CD14-positive monocyte (primary cell): ENCODE measurements around the gene CNOT8. TPM values are rescaled to one million over a fixed set of nuclear protein-coding genes. Genes with fewer than 3 reads are reported as not detected.
"Not testable (repeated sequence)": the region's sequence is repeated elsewhere in the genome, so short reads cannot be mapped to it uniquely, and the experiment has no call there.

Experiments
- DNase-seq, 3 donors: peaks; one replicate each; pipeline ENCODE4 v3.0.0-alpha.2; 2011 to 2022
- H2AFZ ChIP-seq: 2 replicates; pipeline ENCODE4 v1.6.0; 2012; ENCODE audit warnings: mild to moderate bottlenecking, low read depth, low read length, inconsistent platforms; ENCODE audit not compliant: insufficient read depth, poor library complexity, severe bottlenecking
- H3K27ac ChIP-seq, 2 donors: 1 replicate in 1 of 2; 2 replicates in 1 of 2; pipeline ENCODE4 v1.5.1; 2012 to 2013; ENCODE audit warnings: low read length in 2 of 2, control low read depth in 1 of 2, inconsistent platforms in 1 of 2, low read depth in 1 of 2, mild to moderate bottlenecking in 1 of 2
- H3K27me3 ChIP-seq, 2 donors: one replicate each; pipeline versions ENCODE4 v1.6.0 to v1.6.1; 2011 to 2013; ENCODE audit warnings: low read length in 2 of 2; ENCODE audit not compliant: control insufficient read depth in 2 of 2, insufficient read depth in 2 of 2
- H3K36me3 ChIP-seq, 2 donors: replicated peaks in 1 of 2; 1 replicate in 1 of 2; 2 replicates in 1 of 2; pipeline versions ENCODE4 v1.5.1 to v1.6.1; 2012 to 2013; ENCODE audit warnings: low read length in 2 of 2, control low read depth in 1 of 2, inconsistent platforms in 1 of 2, mild to moderate bottlenecking in 1 of 2; ENCODE audit not compliant: insufficient read depth in 2 of 2, control insufficient read depth in 1 of 2
- H3K4me1 ChIP-seq, 2 donors: 1 replicate in 1 of 2; 2 replicates in 1 of 2; pipeline versions ENCODE4 v1.5.1 to v1.6.1; 2012 to 2013; ENCODE audit warnings: low read length in 2 of 2, control low read depth in 1 of 2, inconsistent platforms in 1 of 2, mild to moderate bottlenecking in 1 of 2, moderate library complexity in 1 of 2; ENCODE audit not compliant: insufficient read depth in 2 of 2, control insufficient read depth in 1 of 2
- H3K4me2 ChIP-seq: replicated peaks from 2 replicates; pipeline ENCODE3; 2012; ENCODE audit warnings: low read length, moderate library complexity, mild to moderate bottlenecking; ENCODE audit not compliant: poor library complexity, severe bottlenecking; ENCODE audit errors: extremely low read depth
- H3K4me3 ChIP-seq, 3 experiments: fragments of 200-600 bp in 1 of 3; sonication (generic) in 1 of 3; replicated peaks in 1 of 3; 1 replicate in 2 of 3; 2 replicates in 1 of 3; pipeline ENCODE4 v1.5.1; 2011 to 2013; ENCODE audit warnings: low read length in 3 of 3, mild to moderate bottlenecking in 3 of 3, control low read depth in 2 of 3, low read depth in 2 of 3, inconsistent platforms in 1 of 3, moderate library complexity in 1 of 3
- H3K79me2 ChIP-seq: 2 replicates; pipeline ENCODE4 v1.6.0; 2012; ENCODE audit warnings: mild to moderate bottlenecking, control low read depth, inconsistent platforms, low read length, moderate library complexity; ENCODE audit not compliant: insufficient read depth
- H3K9ac ChIP-seq: 2 replicates; pipeline ENCODE4 v1.6.0; 2017; ENCODE audit warnings: low read length, mild to moderate bottlenecking; ENCODE audit not compliant: insufficient read depth, poor library complexity, severe bottlenecking
- H3K9me3 ChIP-seq, 2 donors: replicated peaks in 1 of 2; 1 replicate in 1 of 2; 2 replicates in 1 of 2; pipeline versions ENCODE4 v1.5.1 to v1.6.1; 2012 to 2013; ENCODE audit warnings: low read length in 2 of 2, control low read depth in 1 of 2; ENCODE audit not compliant: control insufficient read depth in 1 of 2, insufficient read depth in 1 of 2
- H4K20me1 ChIP-seq: 2 replicates; pipeline ENCODE4 v1.6.0; 2012; ENCODE audit warnings: mild to moderate bottlenecking, low read length, control low read depth, moderate library complexity; ENCODE audit not compliant: insufficient read depth
- H3K27ac Mint-ChIP-seq, 7 donors: one replicate each; pipeline ENCODE4 v1.8.0; 2020; ENCODE audit warnings: mild to moderate bottlenecking in 7 of 7, mixed read lengths in 7 of 7, moderate library complexity in 6 of 7, inconsistent platforms in 2 of 7
- H3K27me3 Mint-ChIP-seq, 3 donors: one replicate each; pipeline ENCODE4 v1.8.0; 2021 to 2022; ENCODE audit warnings: low read depth in 3 of 3, mild to moderate bottlenecking in 3 of 3, mixed read lengths in 3 of 3, moderate library complexity in 3 of 3, inconsistent platforms in 1 of 3
- H3K36me3 Mint-ChIP-seq, 2 donors: one replicate each; pipeline ENCODE4 v1.8.0; 2020; ENCODE audit warnings: mixed read lengths in 2 of 2, inconsistent platforms in 1 of 2, mild to moderate bottlenecking in 1 of 2
- H3K4me1 Mint-ChIP-seq: one replicate; pipeline ENCODE4 v1.8.0; 2020; ENCODE audit warnings: mild to moderate bottlenecking, mixed read lengths
- H3K4me3 Mint-ChIP-seq, 2 donors: one replicate each; pipeline ENCODE4 v1.8.0; 2020; ENCODE audit warnings: mild to moderate bottlenecking in 2 of 2, mixed read lengths in 2 of 2, moderate library complexity in 1 of 2
- H3K9me3 Mint-ChIP-seq, 7 donors: one replicate each; pipeline ENCODE4 v1.8.0; 2020 to 2022; ENCODE audit warnings: mixed read lengths in 7 of 7, mild to moderate bottlenecking in 6 of 7, moderate library complexity in 6 of 7, inconsistent platforms in 2 of 7
- CTCF ChIP-seq: fragments of 200-600 bp; IDR thresholded peaks from one replicate; pipeline ENCODE4 v1.8.0; 2022; ENCODE audit warnings: antibody characterized with exemption, mild to moderate bottlenecking
- WGBS: methylation state at CpG from one replicate; pipeline ENCODE4 v1.1.5; 2013; ENCODE audit warnings: missing lambda C conversion rate; ENCODE audit not compliant: insufficient coverage; 5-methylcytosine and 5-hydroxymethylcytosine counted together
- intact Hi-C, 2 donors: fragments of 100-400 bp; cut with micrococcal nuclease; formaldehyde crosslinking; loops; one replicate each; pipeline versions ENCODE4 v1.15.0 to v1.15.1; 2023
- polyA plus RNA-seq, 3 donors: library from polyadenylated mRNA; depleted of rRNA in 1 of 3; unstranded in 2 of 3; stranded (reverse) in 1 of 3; fragments of 300-500 nt in 2 of 3; fragments of >200 nt in 1 of 3; fragmentation: Illumina TruSeq in 2 of 3; gene quantifications; 1 replicate in 2 of 3; 2 replicates in 1 of 3; pipeline ENCODE4 v1.2.3, GENCODE V29; 2012 to 2021

CNOT8 gene
- polyA plus RNA-seq, 3 donors: 98.7 to 160 (median 147) TPM

- Histone ChIP-seq H3K9me3 (no peaks in the 10 kb centered on the region), H2AFZ (no peak overlapping the region), H3K27me3 (no peaks in the 10 kb centered on the region), H3K27ac (no peak overlapping the region), H3K4me3 (no peak overlapping the region), H3K79me2 (no peaks in the 10 kb centered on the region), H3K36me3 (peaks cover 2 to 7% of the 10 kb centered on the region in 2 donors), H3K4me2 (no peak overlapping the region), H3K4me1 (no peaks in the 10 kb centered on the region), H4K20me1 (no peaks in the 10 kb centered on the region), H3K9ac (no peak overlapping the region)
- no peak for TF ChIP-seq CTCF
- intact Hi-C loops: no loop called here
- DNase-seq: no peak
- H3K27ac Mint-ChIP-seq: no peak overlapping the region
- H3K4me1 Mint-ChIP-seq: peaks cover 9% of the 10 kb centered on the region
- H3K36me3 Mint-ChIP-seq: peaks cover 11 to 18% of the 10 kb centered on the region in 2 donors
- H3K9me3 Mint-ChIP-seq: no peaks in the 10 kb centered on the region
- WGBS: no CpG with 5 or more reads among the region's 1 CpG
- no peak overlapping the region for H3K4me3 Mint-ChIP-seq
- H3K27me3 Mint-ChIP-seq: peaks cover 0 to 4% (median 0%) of the 10 kb centered on the region in 3 donors
These were observed 24.4 kb upstream of the CNOT8 start for GRCh38 chr5:154834053-154834452.

- H3K27ac Mint-ChIP-seq, H3K36me3 ChIP-seq, H3K4me3 Mint-ChIP-seq, H3K4me2 ChIP-seq, H3K9me3 ChIP-seq, H3K27ac ChIP-seq, H3K9me3 Mint-ChIP-seq, DNase-seq, H3K4me3 ChIP-seq, H3K4me1 ChIP-seq, intact Hi-C loops, H3K27me3 ChIP-seq, H3K4me1 Mint-ChIP-seq, H2AFZ ChIP-seq, H3K27me3 Mint-ChIP-seq, H3K79me2 ChIP-seq, H3K9ac ChIP-seq, H4K20me1 ChIP-seq: not testable (repeated sequence)
- H3K36me3 Mint-ChIP-seq: peaks cover 6 to 18% of the 10 kb centered on the region in 2 donors
- no CpG with 5 or more reads among the region's 9 CpGs for WGBS
These were observed 22.8 kb upstream of the CNOT8 start for GRCh38 chr5:154835701-154836052.
